HepG2 (cell line): ENCODE measurements around the gene VAMP5. TPM values are rescaled to one million over a fixed set of nuclear protein-coding genes. Genes with fewer than 3 reads are reported as not detected.

ENCODE experiments used
- ATAC-seq: fragments of 200-7000 bp; cut with Tn5 transposase; 3 replicates; pipeline ENCODE4 v1.9.1; 2020; ENCODE audit warnings: mild to moderate bottlenecking, moderate library complexity
- BruUV-seq: library from RNA; stranded (reverse); fragments of 400-500 nt; replicated peaks from 2 replicates; lab custom pipeline; 2021; lab: Mats Ljungman, UMichigan
- CTCF ChIA-PET: fragments of 300-600 bp; formaldehyde crosslinking; extraction: SDS; loops from one replicate; lab custom pipeline; 2021; ENCODE audit warnings: low total read pairs, inconsistent platforms, low intra/inter-chr PET ratio; lab: Yijun Ruan, JAX
- POLR2A ChIA-PET: fragments of 350-600 bp; sonication (Branson Sonifier 250); formaldehyde crosslinking; loops from one replicate; lab custom pipeline; 2020; ENCODE audit warnings: antibody characterized with exemption, inconsistent platforms; lab: Yijun Ruan, JAX
- DNase-seq: peaks from one replicate; pipeline ENCODE4 v3.0.0-alpha.2; 2015; ENCODE audit warnings: low spot score
- FAIRE-seq: peaks from 3 replicates; lab custom pipeline; 2011; peaks lifted over from hg19 to GRCh38; lab: Jason Lieb, UNC
- H2AFZ ChIP-seq: one replicate; pipeline ENCODE4 v1.6.1; 2011; ENCODE audit warnings: low read length, inconsistent platforms
- H3K27ac ChIP-seq: fragments of 300-600 bp; 3 replicates; pipeline ENCODE4 v1.8.0; 2011; ENCODE audit warnings: mixed run types, mild to moderate bottlenecking, mixed read lengths, low read length, inconsistent platforms; ENCODE audit not compliant: insufficient read depth; ENCODE audit errors: extremely low read length
- H3K27me3 ChIP-seq, 2 experiments: fragments of 200-600 bp in 1 of 2; 2 replicates in 1 of 2; 3 replicates in 1 of 2; pipeline versions ENCODE4 v1.6.0 to v1.8.0; 2011; ENCODE audit warnings: low read length in 2 of 2, mild to moderate bottlenecking in 2 of 2, moderate library complexity in 2 of 2, inconsistent platforms in 1 of 2; ENCODE audit not compliant: insufficient read depth in 2 of 2, control insufficient read depth in 1 of 2
- H3K36me3 ChIP-seq, 2 experiments: fragments of 200-600 bp in 1 of 2; replicated peaks in 1 of 2; 2 replicates in 1 of 2; 3 replicates in 1 of 2; pipeline versions ENCODE4 v1.5.1 to v1.8.0; 2011; ENCODE audit warnings: low read length in 2 of 2, inconsistent platforms in 1 of 2; ENCODE audit not compliant: insufficient read depth in 2 of 2, control insufficient read depth in 1 of 2
- H3K4me1 ChIP-seq: 2 replicates; pipeline ENCODE4 v1.5.1; 2012; ENCODE audit warnings: low read length, inconsistent platforms; ENCODE audit not compliant: insufficient read depth
- H3K4me2 ChIP-seq: 2 replicates; pipeline ENCODE4 v1.6.0; 2011; ENCODE audit warnings: low read depth, low read length, inconsistent platforms
- H3K4me3 ChIP-seq, 3 experiments: fragments of 200-600 bp in 1 of 3; sonication (generic), shearing (Covaris generic) in 1 of 3; replicated peaks in 1 of 3; 2 replicates each; pipeline ENCODE4 v1.5.1; 2011 to 2016; ENCODE audit warnings: low read length in 3 of 3, inconsistent platforms in 2 of 3, low read depth in 2 of 3, mild to moderate bottlenecking in 2 of 3, control low read depth in 1 of 3, mixed read lengths in 1 of 3; ENCODE audit not compliant: insufficient read depth in 1 of 3
- H3K79me2 ChIP-seq: one replicate; pipeline ENCODE4 v1.6.1; 2011; ENCODE audit warnings: low read length, inconsistent platforms; ENCODE audit not compliant: insufficient read depth
- H3K9ac ChIP-seq: 2 replicates; pipeline ENCODE4 v1.6.0; 2011; ENCODE audit warnings: mild to moderate bottlenecking, low read depth, low read length, inconsistent platforms; ENCODE audit not compliant: insufficient read depth
- H3K9me3 ChIP-seq: 2 replicates; pipeline ENCODE4 v1.5.1; 2012; ENCODE audit warnings: mild to moderate bottlenecking, low read length
- H4K20me1 ChIP-seq: 2 replicates; pipeline ENCODE4 v1.6.0; 2011; ENCODE audit warnings: inconsistent platforms, mild to moderate bottlenecking, low read length, moderate library complexity; ENCODE audit not compliant: insufficient read depth
- FOXC1 ChIP-seq: sonication (generic); formaldehyde crosslinking; IDR thresholded peaks from 2 replicates; pipeline ENCODE4 v1.8.0; 2022; ENCODE audit warnings: mild to moderate bottlenecking, missing genetic modification reagents, borderline replicate concordance
- NFYB ChIP-seq: sonication (generic); formaldehyde crosslinking; IDR thresholded peaks from 2 replicates; pipeline ENCODE4 v1.4.0; 2020; ENCODE audit warnings: missing genetic modification reagents
- RBFOX2 ChIP-seq: fragments of 200-400 bp; formaldehyde crosslinking; IDR thresholded peaks from 2 replicates; pipeline ENCODE4 v1.6.1; 2017; ENCODE audit warnings: low read depth, mild to moderate bottlenecking, low read length
- RBM22 ChIP-seq: fragments of 200-400 bp; formaldehyde crosslinking; optimal IDR thresholded peaks from 2 replicates; pipeline ENCODE3; 2017; ENCODE audit warnings: mild to moderate bottlenecking, low read length, moderate library complexity
- TCF7 ChIP-seq: sonication (generic); IDR thresholded peaks from 2 replicates; pipeline ENCODE4 v1.6.1; 2016; ENCODE audit warnings: antibody characterized with exemption, low read depth
- THAP11 ChIP-seq: IDR thresholded peaks from 2 replicates; pipeline ENCODE4 v1.6.1; 2016; ENCODE audit warnings: missing biosample characterization, missing genetic modification reagents
- ZFP1 ChIP-seq: IDR thresholded peaks from 2 replicates; pipeline ENCODE4 v1.6.1; 2016
- ZFP82 ChIP-seq: sonication (generic); formaldehyde crosslinking; IDR thresholded peaks from 2 replicates; pipeline ENCODE4 v1.5.1; 2020; ENCODE audit warnings: mild to moderate bottlenecking, missing genetic modification reagents, borderline replicate concordance
- WGBS: methylation state at CpG from one replicate; pipeline ENCODE4 v1.1.6; 2017; ENCODE audit warnings: low lambda C conversion rate; 5-methylcytosine and 5-hydroxymethylcytosine counted together
- in situ Hi-C: cut with HindIII; loops from 2 replicates; pipeline ENCODE4 v1.10.0; 2017; ENCODE audit warnings: low pct_unique_long_range_greater_than_20kb; ENCODE audit not compliant: extremely low pct_ligation_motif_present
- intact Hi-C: fragments of 100-400 bp; cut with micrococcal nuclease; formaldehyde crosslinking; loops from one replicate; pipeline ENCODE4 v1.10.0; 2022; ENCODE audit not compliant: unreplicated experiment
- polyA plus RNA-seq, 8 experiments: library from polyadenylated mRNA; depleted of rRNA in 3 of 8; stranded (reverse) in 7 of 8; unstranded in 1 of 8; fragments of >200 nt; fragmentation: Illumina TruSeq in 4 of 8; extraction: Trizol in 4 of 8; gene quantifications; 2 replicates each; pipeline versions ENCODE4 v1.2.1 to v1.2.3, GENCODE V29; 2011 to 2016; ENCODE audit warnings: low read depth in 4 of 8, missing spikeins in 1 of 8, mixed read lengths in 1 of 8; ENCODE audit not compliant: insufficient read depth in 1 of 8
- total RNA-seq, 5 experiments: library from RNA; depleted of rRNA; stranded (reverse); fragments of >200 nt; fragmentation: Illumina TruSeq; extraction: Trizol; gene quantifications; 2 replicates each; pipeline ENCODE4 v1.2.3, GENCODE V29; 2016; ENCODE audit warnings: low read depth in 1 of 5
- TF ChIP-seq, protein P1 (sequence below): IDR thresholded peaks from 2 replicates; pipeline ENCODE4 v1.6.1; 2016; ENCODE audit warnings: missing genetic modification reagents, missing compliant biosample characterization

VAMP5 gene
- total and polyA plus RNA-seq, 2 of the 13 experiments (the other 11 are each of a cell fraction or from before 2014, with no cell fraction given) = 7.2 to 56.7 TPM

- Histone ChIP-seq H3K27me3 (no peaks in the 10 kb centered on the region), H3K4me3 (no peak overlapping the region), H3K4me2 (no peak overlapping the region), H3K9me3 (no peaks in the 10 kb centered on the region), H3K9ac (no peak overlapping the region), H4K20me1 (peaks cover 12% of the 10 kb centered on the region), H3K36me3 (peaks cover 30 to 58% of the 10 kb centered on the region in 2 experiments), H3K27ac (no peak overlapping the region), H3K4me1 (no peaks in the 10 kb centered on the region), H3K79me2 (no peaks in the 10 kb centered on the region), H2AFZ (no peak overlapping the region)
- TF ChIP-seq THAP11 (CRISPR knock-in tag) (peak; percentile 4; the same call in 1 of the 2 replicates), RBFOX2 (peak; percentile 46; the same call in 1 of the 2 replicates), FOXC1 (CRISPR knock-in tag) (no peak), TCF7 (no peak)
- TF ChIP-seq, protein P1, sequence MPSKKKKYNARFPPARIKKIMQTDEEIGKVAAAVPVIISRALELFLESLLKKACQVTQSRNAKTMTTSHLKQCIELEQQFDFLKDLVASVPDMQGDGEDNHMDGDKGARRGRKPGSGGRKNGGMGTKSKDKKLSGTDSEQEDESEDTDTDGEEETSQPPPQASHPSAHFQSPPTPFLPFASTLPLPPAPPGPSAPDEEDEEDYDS (CRISPR knock-in tag) = no peak
- ATAC-seq = peak; percentile 4; the same call in 1 of the 3 replicates
- BruUV-seq = no TSS peak
- 90% methylated on average over 2 of the region's 2 CpGs for WGBS
- in situ Hi-C loops (no loop called here), intact Hi-C loops (no loop called here)
- no peak for DNase-seq
- POLR2A ChIA-PET = interaction anchor here (0.9 to 20.8 kb wide), 7 partner anchors 7 to 128 kb away, joined by 4 to 645 read pairs (median 43); partner anchors contain the start of genes C2orf68, GGCX, MAT2A and RNF181
- no peak for FAIRE-seq
- CTCF ChIA-PET = no interaction called here
Measured at GRCh38 chr2:85548608-85548900, 35.7 kb upstream of the VAMP5 start.

- ATAC-seq = no peak
- Histone ChIP-seq H4K20me1 (peaks cover 12% of the 10 kb centered on the region), H3K4me2 (no peak overlapping the region), H3K9me3 (no peaks in the 10 kb centered on the region)
- BruUV-seq = no TSS peak
- TF ChIP-seq NFYB (CRISPR knock-in tag) (no peak), ZFP82 (CRISPR knock-in tag) (no peak), ZFP1 (CRISPR knock-in tag) (no peak), RBM22 (peak; percentile 53)
- TF ChIP-seq, all 625 proteins: peak for 1
- no peak overlapping the region for H3K9ac ChIP-seq
- peaks cover 34 to 57% of the 10 kb centered on the region in 2 experiments for H3K36me3 ChIP-seq
- H3K4me1 ChIP-seq = no peaks in the 10 kb centered on the region
- 96% methylated on average over 10 of the region's 10 CpGs for WGBS
- intact Hi-C loops (no loop called here), in situ Hi-C loops (no loop called here)
- no peak overlapping the region for H3K4me3 ChIP-seq
- FAIRE-seq (no peak), DNase-seq (no peak)
- no peaks in the 10 kb centered on the region for H3K27me3 ChIP-seq
- POLR2A ChIA-PET = interaction anchor here (1.4 to 20.8 kb wide), 6 partner anchors 8 to 128 kb away, joined by 4 to 645 read pairs (median 131); partner anchors contain the start of genes C2orf68, GGCX, MAT2A and RNF181
- no peak overlapping the region for H2AFZ ChIP-seq
- no peaks in the 10 kb centered on the region for H3K79me2 ChIP-seq
- CTCF ChIA-PET = interaction anchor here (4.8 kb wide), 1 partner anchor 128 kb away, joined by 45 read pairs; no protein-coding TSS in a partner anchor
- no peak overlapping the region for H3K27ac ChIP-seq
Measured at GRCh38 chr2:85549095-85549494, 35.1 kb upstream of the VAMP5 start.
